Body of pancreas (tissue), 4 donors: ENCODE measurements around the gene ID2.

Source experiments
- CTCF ChIP-seq, 7 experiments: fragments of 450-650 bp in 4 of 7; fragments of 200-600 bp in 3 of 7; sonication (generic) in 3 of 7; IDR thresholded peaks; one replicate each; pipeline ENCODE4 v1.5.1; 2016 to 2019; ENCODE audit warnings: antibody characterized with exemption in 7 of 7
- POLR2A ChIP-seq, 3 donors: fragments of 450-650 bp; IDR thresholded peaks; one replicate each; pipeline ENCODE4 v1.6.1; 2016; ENCODE audit warnings: antibody characterized with exemption in 3 of 3, mild to moderate bottlenecking in 2 of 3

GRCh38 chr2:8678731-8679566, 2.9 kb upstream of the ID2 start:
- TF ChIP-seq CTCF (IDR thresholded peaks at IDR 0.05): peak in 2 of 7 experiments; percentile 12 to 19
- TF ChIP-seq POLR2A (IDR thresholded peaks at IDR 0.05): peak; percentile 62 to 70 (median 62)
